HuH-7 (cell line): ENCODE results near the gene RFC2.

Experiments
- DNase-seq: peaks from one replicate; pipeline ENCODE4 v3.0.0; 2011; ENCODE audit warnings: low spot score

The RFC2 gene

DNA sequence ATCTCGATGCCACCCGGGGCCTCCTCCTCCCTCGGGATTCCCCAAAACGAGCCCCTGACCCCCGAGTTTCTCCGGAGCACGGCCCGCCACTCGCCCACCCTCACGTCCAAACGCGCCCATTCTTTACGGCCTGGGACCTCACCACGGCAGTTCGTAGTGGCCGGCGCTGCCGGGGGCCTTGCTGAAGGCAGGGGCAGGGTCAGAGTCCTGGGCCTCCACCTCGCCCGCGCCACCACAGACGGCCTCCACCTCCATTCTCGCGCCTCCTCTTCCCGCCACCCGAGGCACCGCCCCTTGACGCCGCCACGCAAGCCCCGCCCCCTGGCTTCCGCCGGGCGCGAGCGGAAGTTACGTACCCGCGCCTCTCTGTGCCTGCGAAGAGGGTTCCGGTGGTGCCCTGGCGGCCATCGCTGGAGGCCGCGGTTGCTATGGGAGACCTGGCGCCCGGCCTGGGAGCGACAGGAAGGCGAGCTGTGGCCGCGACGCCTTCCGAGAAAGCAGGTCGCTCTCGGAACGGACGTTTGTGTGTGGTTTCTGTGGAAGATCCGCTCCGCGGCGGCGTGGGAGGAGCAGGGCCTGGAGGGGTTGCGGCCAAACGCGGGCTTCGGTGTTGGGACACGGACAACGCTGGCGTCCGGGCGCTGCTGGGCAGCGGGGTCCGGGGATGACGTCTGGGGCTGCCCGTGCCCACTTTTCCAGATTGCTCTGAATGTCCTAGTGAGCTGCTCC lies at the start of gene RFC2:
Gene RFC2, minus strand, starts transcription at position 271 of the 729 bp plus-strand sequence. Its CDS starts 16 bp downstream, at position 255.
- peak; percentile 89 for DNase-seq

DNA sequence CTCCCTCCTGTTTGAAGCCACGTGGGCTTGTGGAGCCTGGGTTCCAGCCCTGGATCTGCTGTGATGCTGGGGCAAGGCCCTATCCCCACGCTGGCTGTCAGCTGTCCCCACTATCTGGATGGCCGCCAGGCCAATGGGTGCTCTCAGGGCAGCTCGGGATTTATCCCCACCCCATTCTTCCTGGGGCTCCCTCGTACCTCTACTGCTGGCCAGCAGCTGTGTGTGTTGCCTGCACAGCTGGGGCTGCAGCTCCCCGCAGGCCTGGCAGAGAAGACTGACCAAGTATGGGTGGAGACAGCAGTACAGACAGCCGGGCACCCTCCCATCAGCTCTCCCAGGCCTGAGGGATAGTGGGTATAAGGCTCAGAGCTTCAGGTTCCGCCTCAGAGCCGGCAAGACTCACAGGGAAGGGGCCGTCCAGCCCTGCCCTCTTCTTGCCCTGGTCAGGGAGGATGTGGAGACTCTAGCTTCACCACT lies 48.6 kb upstream of the RFC2 start:
- DNase-seq: no peak

DNA sequence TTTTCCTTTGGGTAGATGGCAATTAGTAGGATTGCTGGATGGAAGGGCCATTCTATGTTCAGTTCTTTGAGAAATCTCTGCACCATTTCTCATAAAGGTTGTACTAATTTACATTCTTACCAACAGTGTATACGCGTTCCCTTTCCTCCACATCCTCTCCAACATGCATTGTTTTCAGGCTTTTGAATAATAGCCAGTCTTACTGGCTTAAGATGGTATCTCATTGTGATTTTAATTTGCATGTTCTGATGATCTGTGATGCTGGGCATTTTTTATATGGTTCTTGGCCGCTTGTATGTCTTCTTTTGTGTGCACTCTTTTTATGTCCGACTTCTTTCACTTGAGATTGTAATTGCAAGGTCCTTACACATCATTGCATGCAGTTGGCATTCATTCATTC lies 46.7 kb upstream of the RFC2 start:
- no peak for DNase-seq

DNA sequence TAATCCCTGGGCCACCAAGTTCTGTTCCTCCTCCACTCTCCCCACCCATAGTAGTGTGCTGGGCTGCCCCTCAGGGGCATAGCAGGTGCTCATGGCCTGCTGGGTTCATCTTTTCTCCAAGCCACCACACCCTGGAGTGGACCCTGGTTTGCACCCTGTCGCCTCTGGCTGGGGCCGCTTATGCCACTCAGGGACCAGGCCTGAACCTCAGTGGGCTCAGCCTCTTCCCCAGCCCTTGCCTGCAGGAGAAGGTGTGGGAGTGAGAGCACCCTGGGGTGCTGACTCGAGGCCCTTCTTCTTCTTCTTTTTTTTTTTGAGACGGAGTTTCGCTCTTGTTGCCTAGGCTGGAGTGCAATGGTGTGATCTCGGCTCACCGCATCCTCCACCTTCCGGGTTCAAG lies 45.2 kb upstream of the RFC2 start:
- DNase-seq: no peak

DNA sequence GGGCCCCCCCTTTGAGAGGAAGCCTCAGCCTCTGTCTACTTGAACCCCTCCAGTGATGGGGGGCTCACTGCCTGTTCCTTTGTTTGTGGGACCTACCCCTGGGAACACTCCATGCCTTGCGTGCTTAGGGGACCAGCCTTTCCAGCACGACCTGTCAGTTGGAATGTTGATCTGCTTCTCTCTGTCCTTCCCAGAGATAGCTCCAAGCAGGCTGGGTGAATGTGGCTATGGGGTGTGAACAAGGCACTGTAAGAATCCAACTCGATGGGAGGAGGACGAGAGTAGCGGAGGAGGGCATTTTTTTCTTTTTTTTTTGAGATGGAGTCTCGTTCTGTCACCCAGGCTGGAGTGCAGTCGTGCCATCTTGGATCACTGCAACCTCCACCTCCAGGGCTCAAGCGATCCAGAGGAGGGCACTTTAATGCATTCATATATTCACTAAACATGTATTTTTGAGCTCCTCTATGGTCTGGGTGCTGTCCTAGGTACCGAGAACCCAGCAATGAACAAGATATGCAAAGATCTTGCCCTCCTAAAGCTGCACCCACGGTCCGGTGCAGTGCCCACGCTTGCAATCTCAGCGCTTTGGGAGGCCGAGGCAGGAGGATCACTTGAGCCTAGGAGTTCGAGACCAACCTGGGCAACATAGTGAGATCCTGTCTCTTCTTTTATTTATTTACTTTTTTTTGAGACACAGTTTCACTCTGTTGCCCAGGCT lies 43.5 kb upstream of the RFC2 start:
- no peak for DNase-seq

DNA sequence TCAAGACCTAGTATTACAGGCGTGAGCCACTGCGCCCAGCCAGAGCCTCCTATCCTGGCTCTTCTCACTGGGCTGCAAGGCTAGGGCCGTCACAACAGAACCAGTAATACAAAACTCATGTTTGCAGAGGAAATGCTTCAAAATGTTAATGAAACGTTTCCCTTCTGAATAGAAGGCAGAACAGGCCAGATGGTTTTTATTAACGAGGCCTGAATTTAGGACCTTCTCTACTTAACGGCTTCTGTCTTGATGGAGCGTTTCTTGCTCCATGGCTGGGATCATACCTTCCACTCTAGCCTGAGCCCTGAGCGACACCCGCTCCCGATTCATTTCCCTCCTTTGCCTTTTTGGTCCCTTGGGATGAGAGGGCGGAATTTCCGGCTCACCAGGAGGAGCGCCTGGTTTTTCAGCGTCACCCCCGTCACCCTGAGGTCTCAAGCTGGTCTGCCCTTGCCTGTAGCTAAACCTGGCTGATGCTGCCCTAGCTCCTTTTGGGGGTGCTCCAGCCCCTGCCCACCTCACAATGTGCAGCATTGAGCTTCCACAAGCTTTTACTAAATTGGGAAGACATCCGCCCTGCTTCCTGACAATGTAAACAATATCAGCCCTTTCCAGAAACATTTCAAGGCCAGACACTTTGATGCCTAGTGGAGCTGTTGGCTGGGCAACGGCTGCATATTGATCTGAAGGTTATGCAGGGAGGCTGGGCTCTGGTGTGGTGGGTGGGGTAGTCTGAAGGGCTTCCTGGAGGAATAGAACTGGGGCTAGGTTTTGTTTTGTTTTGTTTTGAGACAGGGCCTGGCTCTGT lies 40.2 kb upstream of the RFC2 start:
- peak; percentile 59 for DNase-seq

DNA sequence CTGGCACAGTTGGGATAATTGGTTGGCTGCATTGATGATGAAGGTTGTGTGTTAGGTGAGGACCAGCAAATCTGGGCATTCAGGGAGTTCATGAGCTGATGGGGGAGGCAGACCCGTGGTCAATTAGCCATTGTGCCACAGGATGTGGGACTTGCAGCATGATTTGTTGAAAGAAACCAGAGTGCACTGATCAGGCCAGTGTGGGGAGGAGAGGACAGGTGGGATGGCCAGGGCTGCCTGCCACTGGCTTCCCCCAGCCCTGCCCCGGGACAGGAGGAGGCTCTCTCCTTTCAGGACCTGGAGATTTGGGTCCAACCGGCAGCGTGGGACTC lies 39.3 kb upstream of the RFC2 start:
- no peak for DNase-seq

DNA sequence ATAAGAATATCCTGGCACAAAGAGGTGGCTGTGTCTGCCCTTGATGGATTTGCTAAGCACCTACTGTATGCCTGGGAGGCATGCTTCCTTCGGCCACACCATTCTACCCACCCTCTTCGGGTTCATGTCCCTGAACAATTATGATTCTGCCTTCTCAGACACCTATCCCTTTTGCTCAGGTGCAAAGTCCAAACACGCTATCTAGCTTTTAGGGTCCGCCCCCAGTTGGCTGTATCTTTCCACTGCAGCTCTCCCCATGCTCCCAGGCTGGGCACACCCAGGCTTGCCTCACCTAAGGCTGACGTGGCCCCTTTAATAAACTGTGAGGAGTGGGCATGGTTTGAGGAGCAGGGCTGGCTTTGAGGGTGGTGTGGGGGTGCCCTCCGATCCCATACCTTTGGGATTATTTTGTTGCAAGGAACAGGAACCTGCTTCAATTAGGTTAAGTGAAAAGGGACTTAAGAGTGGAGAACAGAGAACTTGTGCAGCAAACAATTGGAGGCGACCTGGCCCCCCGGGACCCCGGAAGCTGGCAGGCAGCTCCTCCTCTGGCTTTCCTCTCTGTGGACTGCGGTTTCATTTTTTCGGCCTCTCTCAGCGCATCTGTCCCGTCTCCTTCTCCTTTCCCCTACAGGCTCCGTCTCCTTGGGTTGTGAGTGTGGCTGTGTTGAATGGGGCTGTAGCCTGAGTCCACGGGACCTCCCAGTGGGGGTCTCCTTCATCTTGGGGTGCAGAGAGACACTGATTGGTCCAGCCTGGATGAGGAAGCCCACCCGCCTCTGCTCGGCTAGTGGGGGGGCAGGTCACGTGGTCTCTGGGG lies 38.8 kb upstream of the RFC2 start:
- peak; percentile 90 for DNase-seq

DNA sequence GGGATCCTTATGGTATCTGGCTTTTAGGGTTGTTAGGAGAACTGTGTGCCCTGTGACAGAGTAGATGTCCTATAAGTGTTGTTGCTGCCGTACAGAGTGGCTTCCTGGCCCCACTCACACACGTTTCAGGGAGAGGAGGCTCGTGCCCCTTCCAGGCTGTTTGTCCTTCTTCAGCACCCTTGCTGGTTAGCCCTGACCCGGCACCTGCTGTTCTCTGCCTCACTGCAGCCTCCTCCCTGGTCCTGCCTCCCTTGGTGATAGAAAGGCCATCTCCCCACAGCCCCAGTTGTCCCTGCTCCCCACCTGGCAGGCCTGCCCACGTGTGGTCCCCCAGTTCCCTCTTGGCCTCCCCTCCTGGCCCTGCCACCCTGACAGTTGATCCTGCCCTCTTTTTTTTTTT lies 37.3 kb upstream of the RFC2 start:
- no peak for DNase-seq

DNA sequence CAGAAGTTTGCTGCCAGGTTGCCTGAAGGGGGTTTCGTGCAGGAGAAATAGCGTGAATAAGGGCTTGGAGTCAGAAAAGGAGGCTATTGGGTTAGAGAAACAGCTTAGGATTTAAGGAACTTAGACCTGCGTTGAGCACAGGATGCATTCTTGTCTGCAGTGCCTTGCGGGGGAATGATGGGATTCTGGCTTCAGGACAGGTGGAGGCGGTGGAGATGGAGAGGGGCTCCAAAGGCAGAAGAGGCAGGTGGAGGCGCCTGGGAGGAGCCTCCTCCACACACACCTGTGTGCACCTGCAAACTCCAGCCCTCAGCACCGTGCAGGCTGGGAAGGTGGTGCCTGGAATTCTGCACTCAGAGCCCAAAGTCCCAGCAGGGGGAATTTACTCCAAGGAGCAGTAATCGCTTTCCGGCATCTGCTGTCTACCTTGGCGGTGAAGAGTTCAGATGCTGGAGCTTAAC lies 36.8 kb upstream of the RFC2 start:
- no peak for DNase-seq

DNA sequence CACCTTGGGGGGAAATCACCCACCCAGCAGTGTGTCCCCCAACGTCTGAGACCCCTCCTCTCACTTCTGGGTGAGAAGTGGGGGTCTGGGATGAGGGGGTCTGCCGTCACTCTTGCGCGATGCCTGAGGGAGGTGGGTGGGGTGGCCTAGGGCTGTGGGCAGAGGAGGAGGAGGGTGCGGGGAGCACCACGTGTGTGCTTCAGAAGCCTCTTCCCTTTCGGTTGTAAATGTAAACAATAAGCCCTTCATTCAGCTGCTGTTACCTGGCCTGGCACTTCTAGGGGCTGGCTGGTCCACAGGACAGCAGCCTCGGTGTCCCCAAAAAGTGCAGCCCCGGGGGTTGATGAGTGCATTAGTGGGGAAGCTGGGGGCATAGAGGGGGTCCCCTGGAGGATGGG lies 36.4 kb upstream of the RFC2 start:
- DNase-seq: no peak

DNA sequence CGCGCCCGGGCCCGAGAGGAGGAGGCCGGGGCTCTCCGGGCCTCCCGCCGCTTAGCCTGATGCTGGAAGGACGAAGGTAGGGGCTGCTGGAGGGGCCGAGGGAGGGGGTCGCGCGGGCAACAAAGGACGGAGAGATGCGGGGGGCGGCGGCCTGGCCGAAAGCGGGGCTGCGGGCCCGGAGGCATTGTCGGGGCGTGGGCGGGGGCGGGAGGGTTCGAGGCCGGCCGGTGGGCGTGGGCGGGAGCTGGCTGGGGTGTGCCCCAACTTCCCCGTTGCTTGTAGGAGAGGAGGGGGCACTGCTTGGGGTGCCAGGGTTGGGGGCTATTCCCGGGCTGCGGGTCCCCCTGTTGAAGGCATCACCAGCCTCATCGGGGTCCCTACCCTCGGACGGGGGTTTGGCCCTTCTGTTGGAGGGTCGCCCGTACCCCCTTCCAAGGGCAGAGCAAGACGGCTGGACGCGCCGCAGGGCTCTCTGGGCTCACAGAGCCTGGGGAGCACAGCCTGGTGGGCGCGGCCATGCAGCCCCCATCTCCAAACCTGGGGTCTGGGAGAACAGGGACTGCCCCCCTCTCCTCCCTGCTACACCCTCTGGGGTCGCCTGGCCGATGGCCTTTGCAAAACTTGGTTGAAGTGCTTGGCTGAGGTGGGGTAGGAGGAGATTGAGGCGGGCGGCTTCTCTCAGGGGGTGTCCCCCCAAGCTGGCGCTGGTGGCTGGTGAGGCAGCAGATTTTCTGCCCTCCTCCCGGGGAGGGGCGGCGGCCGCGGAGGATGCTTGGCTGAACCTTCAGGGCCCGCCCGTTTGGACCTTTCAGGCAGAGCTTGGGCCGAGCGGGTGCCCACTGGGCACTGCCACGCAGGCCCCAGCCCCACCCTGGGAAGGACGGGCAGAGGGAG lies 35.7 kb upstream of the RFC2 start:
- DNase-seq: no peak

DNA sequence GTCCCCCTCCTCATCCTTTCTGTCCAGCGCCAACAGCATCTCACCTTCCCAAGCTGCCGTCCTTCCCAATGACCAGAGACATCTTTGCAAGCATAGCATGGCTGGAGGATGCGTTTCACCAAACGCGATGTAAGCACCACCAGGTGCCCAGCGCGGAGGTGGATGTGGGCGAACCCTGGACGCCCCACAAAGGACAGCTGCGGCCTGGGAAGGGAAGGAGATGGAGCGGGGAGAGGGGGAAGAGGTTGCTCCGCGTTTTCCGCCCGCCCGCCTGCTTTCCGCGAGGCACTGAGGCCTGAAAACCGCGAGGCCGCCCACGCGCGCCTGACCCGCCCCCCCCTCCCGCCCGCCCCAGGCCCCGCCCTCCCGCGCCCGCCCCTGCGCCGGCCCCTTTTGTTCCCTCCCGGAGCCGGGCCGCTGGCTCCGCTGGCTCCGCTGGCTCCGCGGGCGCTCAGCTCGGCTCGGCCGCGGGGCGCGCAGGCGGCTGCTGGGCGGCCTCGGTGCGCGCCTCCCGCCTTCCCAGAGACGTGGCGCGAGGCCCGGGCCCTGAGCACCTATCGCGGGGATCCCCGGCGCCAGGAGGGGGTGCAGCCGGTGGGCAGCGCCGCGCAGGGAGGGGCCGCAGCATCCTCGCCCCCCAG lies 34.9 kb upstream of the RFC2 start, which contains the start of gene CLIP2:
Gene CLIP2, plus strand, starts transcription at position 390 of the 641 bp plus-strand sequence. CDS start 28,140 bp downstream, outside the sequence.
- DNase-seq: peak; percentile 83

DNA sequence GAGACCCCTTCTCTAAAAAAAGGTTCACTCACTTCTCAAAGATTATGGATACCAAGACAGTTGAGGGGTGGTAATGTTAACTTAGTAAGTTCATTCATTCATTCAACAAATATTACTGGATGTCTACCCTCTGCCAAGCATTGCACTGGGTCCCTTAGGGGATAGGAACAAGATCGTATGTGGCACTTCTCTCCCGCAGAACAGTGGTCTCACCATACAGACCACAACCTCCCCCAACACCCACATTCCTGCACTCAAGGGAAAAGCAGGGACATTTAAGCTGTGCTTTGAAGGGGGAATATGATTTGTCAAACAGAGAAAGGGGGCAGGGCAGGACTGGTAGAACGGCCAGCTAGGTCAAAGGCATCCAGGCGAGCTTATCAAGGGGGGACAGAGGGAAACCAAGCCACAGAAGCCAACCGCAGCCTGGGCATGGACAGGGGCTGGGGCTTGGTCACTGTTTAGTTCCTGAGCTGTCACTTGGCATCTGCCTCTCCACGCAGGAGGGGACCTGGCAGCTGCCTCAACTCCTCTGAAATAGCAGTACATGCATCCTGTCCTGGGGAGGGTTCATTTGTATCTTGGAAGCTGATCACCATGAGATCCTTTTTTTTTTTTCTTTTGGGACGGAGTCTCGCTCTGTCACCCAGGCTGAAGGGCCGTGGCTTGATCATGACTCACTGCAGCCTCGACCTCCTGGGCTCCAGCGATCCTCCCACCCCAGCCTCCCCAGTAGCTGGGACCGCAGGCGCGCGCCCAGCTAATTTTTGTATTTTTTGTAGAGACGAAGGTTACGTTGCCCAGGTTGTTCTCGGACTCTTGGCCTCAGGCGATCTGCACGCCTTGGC lies 34.1 kb upstream of the RFC2 start:
- DNase-seq: no peak

DNA sequence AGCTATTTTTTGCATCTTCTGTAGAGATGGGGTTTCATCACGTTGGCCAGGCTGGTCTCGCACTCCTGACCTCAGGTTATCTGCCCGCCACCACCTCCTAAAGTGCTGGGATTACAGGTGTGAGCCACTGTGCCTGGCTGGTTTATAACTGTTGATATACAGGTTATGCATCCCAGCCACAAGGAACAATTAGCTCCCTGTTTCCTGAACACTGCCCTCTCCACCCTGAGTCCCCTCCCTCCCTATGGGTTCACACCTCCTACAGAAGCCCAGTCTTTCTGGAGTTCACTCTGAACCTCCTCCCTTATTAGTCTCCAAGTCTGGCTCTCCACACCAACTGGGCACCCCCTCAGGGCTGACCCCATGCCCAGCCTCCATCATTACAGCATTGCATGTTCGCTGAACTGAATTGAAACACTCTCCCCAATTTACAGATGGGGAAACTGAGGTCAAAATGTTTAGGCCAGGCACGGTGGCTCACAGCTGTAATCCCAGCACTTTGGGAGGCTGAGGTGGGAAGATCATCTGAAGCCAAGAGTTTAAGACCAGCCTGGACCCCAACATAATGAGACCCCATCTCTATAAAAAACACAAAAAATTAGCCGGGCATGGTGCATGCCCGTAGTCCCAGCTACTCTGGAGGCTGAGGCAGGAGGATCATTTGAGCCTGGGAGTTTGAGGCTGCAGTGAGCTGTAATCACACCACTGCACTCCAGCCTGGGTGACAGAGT lies 33.3 kb upstream of the RFC2 start:
- no peak for DNase-seq

DNA sequence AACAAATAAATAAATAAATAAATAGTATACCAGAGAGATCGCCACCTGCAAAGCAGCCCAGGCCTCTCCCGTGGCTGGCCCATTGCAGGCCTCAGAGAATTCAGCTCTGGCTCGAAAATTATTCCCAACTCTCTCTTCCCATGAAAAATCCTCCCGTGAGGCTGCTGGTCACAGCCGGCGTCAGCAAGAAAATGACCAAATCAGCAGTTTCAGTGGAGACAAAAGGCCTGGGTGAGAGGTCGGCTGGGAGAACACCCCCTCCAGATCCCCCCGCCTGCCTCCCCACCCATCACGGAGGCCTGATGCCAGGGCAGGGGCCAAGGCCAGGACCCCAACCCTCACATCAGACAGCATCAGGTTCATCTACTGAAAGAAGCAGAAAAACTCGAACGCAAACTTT lies 31.9 kb upstream of the RFC2 start:
- DNase-seq: no peak

DNA sequence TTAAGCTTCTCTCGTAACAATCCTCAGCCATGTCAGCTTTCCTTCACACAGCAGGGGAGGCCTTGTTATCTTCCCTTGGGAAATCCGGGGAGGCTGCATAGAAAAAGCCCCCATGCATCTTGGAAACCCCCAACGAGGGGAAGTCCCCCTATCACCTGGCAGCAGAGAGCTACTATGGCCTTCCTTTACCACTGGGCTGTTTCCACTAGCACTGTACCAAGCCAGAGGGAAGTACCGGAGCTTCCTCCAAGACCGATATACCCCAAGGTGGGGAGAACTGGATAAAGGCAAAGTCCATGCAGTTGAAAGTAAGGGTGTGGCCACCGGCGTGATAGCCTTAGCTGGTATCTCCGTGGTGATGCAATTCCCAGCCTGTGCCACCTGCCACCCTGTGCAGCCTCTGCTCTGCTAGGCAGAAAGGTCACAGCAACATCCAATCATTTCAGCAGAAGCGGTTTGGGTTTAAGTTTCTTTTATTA lies 30.6 kb upstream of the RFC2 start:
- DNase-seq: no peak

DNA sequence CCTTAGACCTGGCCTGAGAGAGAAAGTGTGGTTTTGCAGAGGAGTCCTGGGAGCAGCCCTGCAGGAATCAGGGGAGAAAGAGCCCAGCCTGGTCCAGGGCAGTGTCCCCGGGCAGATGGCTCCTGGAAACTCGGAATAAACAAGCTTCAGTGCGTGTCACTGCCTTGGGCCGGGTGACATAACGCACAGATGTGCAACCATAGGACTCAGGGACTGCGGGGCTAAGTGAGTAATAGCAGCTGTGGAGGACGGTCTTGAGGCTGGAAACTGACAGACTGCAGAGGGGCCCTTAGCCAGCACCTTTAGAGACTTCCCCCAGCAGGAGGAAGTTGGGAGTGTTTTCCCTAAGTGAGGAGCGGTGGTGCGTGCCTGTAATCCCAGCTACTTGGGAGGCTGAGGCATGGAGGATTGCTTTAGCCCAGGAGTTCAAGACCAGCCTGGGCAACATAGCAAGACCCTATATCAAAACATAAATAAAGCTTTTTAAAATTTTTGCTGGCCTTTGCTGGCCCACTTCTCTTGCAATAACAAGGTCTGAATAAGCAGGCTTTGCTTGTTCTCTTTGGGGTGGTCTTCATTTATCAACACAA lies 29.8 kb upstream of the RFC2 start:
- DNase-seq: no peak
